Left lung (tissue), 10 donors: ENCODE measurements around the gene PHAF1. TPM values are rescaled to one million over a fixed set of nuclear protein-coding genes. Genes with fewer than 3 reads are reported as not detected.

Experiments
- ATAC-seq: fragments of 200-7000 bp; cut with Tn5 transposase; one replicate; pipeline ENCODE4 v1.9.1; 2020; ENCODE audit warnings: moderate library complexity
- DNase-seq, 4 donors: peaks; one replicate each; pipeline ENCODE4 v3.0.0-alpha.2; 2013 to 2020
- H3K27ac ChIP-seq, 2 donors: fragments of 200-600 bp; sonication (generic) in 1 of 2; one replicate each; pipeline versions ENCODE4 v1.5.0 to v1.8.0; 2020 to 2021
- H3K27me3 ChIP-seq, 2 donors: fragments of 200-600 bp; sonication (generic) in 1 of 2; one replicate each; pipeline versions ENCODE4 v1.5.0 to v1.8.0; 2020 to 2021
- H3K36me3 ChIP-seq, 2 donors: fragments of 200-600 bp; sonication (generic) in 1 of 2; one replicate each; pipeline versions ENCODE4 v1.5.0 to v1.8.0; 2020 to 2021
- H3K4me1 ChIP-seq, 2 donors: fragments of 200-600 bp; one replicate each; pipeline ENCODE4 v1.8.0; 2021
- H3K4me3 ChIP-seq, 2 donors: fragments of 200-600 bp; sonication (generic) in 1 of 2; one replicate each; pipeline versions ENCODE4 v1.5.0 to v1.8.0; 2020 to 2021; ENCODE audit warnings: mild to moderate bottlenecking in 1 of 2
- H3K9me3 ChIP-seq, 2 donors: fragments of 200-600 bp; sonication (generic) in 1 of 2; one replicate each; pipeline versions ENCODE4 v1.5.0 to v1.8.0; 2020 to 2021
- intact Hi-C, 2 donors: fragments of 100-400 bp; cut with DNase I; formaldehyde crosslinking; loops; one replicate each; pipeline versions ENCODE4 v1.11.2 to v1.14.2; 2022
- polyA plus RNA-seq, 6 donors: library from polyadenylated mRNA; unstranded; fragments of 120-200 nt; gene quantifications; one replicate each; pipeline ENCODE4 v1.2.1, GENCODE V29; 2013; ENCODE audit not compliant: insufficient read length in 6 of 6
- total RNA-seq, 2 donors: library from RNA; stranded (reverse); fragmentation: NEBNext Ultra II Directional; extraction: Animal tissue kit (Norgen Biotek cat#: 25700); gene quantifications; one replicate each; pipeline ENCODE4 v1.2.1, GENCODE V29; 2021
- TF ChIP-seq, protein P1 (sequence below), 2 donors: fragments of 200-600 bp; sonication (generic) in 1 of 2; IDR thresholded peaks; one replicate each; pipeline versions ENCODE4 v1.5.0 to v1.8.0; 2021; ENCODE audit warnings: antibody characterized with exemption in 2 of 2
- donor health status: DM: no; HTN: yes; CAD: no.
- donor health status: DM: no; HTN: no; CAD: no.

The PHAF1 gene
- total and polyA plus RNA-seq, 8 donors, result 12.3 to 26.5 (median 23.5) TPM

- DNase-seq (peak in 1 of 4 donors; percentile 84), ATAC-seq (peak; percentile 1)
- no peak overlapping the region for H3K27ac ChIP-seq
- intact Hi-C loops, result no loop called here
- H3K4me1 ChIP-seq, result peaks cover 38 to 54% of the 10 kb centered on the region in 2 donors
- no peaks in the 10 kb centered on the region for H3K9me3 ChIP-seq
- TF ChIP-seq, protein P1, sequence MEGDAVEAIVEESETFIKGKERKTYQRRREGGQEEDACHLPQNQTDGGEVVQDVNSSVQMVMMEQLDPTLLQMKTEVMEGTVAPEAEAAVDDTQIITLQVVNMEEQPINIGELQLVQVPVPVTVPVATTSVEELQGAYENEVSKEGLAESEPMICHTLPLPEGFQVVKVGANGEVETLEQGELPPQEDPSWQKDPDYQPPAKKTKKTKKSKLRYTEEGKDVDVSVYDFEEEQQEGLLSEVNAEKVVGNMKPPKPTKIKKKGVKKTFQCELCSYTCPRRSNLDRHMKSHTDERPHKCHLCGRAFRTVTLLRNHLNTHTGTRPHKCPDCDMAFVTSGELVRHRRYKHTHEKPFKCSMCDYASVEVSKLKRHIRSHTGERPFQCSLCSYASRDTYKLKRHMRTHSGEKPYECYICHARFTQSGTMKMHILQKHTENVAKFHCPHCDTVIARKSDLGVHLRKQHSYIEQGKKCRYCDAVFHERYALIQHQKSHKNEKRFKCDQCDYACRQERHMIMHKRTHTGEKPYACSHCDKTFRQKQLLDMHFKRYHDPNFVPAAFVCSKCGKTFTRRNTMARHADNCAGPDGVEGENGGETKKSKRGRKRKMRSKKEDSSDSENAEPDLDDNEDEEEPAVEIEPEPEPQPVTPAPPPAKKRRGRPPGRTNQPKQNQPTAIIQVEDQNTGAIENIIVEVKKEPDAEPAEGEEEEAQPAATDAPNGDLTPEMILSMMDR (IDR thresholded peaks at IDR 0.05), result no peak
- H3K27me3 ChIP-seq, result peaks cover 25 to 79% of the 10 kb centered on the region in 2 donors
- H3K36me3 ChIP-seq, result no peaks in the 10 kb centered on the region
- H3K4me3 ChIP-seq, result peak overlapping the region; percentile 7 to 24
Observed at GRCh38 chr16:67163999-67164558, 54.3 kb downstream of the PHAF1 start.

- intact Hi-C loops, result no loop called here
- Histone ChIP-seq H3K27ac (no peak within 1 kb of the TSS), H3K36me3 (no peaks in the 10 kb centered on the region), H3K9me3 (no peaks in the 10 kb centered on the region), H3K4me3 (peak within 1 kb of the TSS; percentile 24), H3K4me1 (peaks cover 43 to 58% of the 10 kb centered on the region in 2 donors), H3K27me3 (peaks cover 25 to 85% of the 10 kb centered on the region in 2 donors)
- ATAC-seq (peak; percentile 55), DNase-seq (peak in 1 of 4 donors; percentile 89)
- TF ChIP-seq, protein P1 (IDR thresholded peaks at IDR 0.05), result no peak
Observed at GRCh38 chr16:67164599-67165061, 54.9 kb downstream of the PHAF1 start, which contains the start of gene HSF4. TSS of gene HSF4 (plus strand) at chr16:67164745. CDS start at chr16:67164812, 67 bp downstream.

GRCh38 chr16:67165121-67166078, 55.7 kb downstream of the PHAF1 start:
- Histone ChIP-seq H3K9me3 (no peaks in the 10 kb centered on the region), H3K4me3 (peak overlapping the region in 1 of 2 donors; percentile 24), H3K27me3 (peaks cover 25 to 92% of the 10 kb centered on the region in 2 donors), H3K4me1 (peaks cover 48 to 65% of the 10 kb centered on the region in 2 donors), H3K27ac (no peak overlapping the region), H3K36me3 (no peaks in the 10 kb centered on the region)
- TF ChIP-seq, protein P1 (IDR thresholded peaks at IDR 0.05), result no peak
- intact Hi-C loops, result no loop called here
- DNase-seq, result no peak
- ATAC-seq, result no peak

- intact Hi-C loops, result no loop called here
- H3K9me3 ChIP-seq, result no peaks in the 10 kb centered on the region
- DNase-seq, result no peak
- H3K4me1 ChIP-seq, result peaks cover 49 to 69% of the 10 kb centered on the region in 2 donors
- peaks cover 25 to 100% of the 10 kb centered on the region in 2 donors for H3K27me3 ChIP-seq
- TF ChIP-seq, protein P1 (IDR thresholded peaks at IDR 0.05), result no peak
- no peak overlapping the region for H3K27ac ChIP-seq
- ATAC-seq, result no peak
- H3K4me3 ChIP-seq, result no peak overlapping the region
- no peaks in the 10 kb centered on the region for H3K36me3 ChIP-seq
Observed at GRCh38 chr16:67166110-67166547, 56.4 kb downstream of the PHAF1 start.
